Sigmoid colon (tissue), 7 donors: Measurements from ENCODE around the gene LEMD2. TPM values are rescaled to one million over a fixed set of nuclear protein-coding genes. Genes with fewer than 3 reads are reported as not detected.

Experiments used
- DNase-seq: peaks from one replicate; pipeline ENCODE4 v3.0.0-alpha.2; 2019
- H3K27ac ChIP-seq, 4 donors: fragments of 200-600 bp; sonication (generic); one replicate each; pipeline ENCODE4 v1.5.1; 2016 to 2019; ENCODE audit warnings: mild to moderate bottlenecking in 1 of 4
- H3K27me3 ChIP-seq, 3 donors: fragments of 200-600 bp; sonication (generic); one replicate each; pipeline ENCODE4 v1.5.1; 2019; ENCODE audit warnings: mild to moderate bottlenecking in 1 of 3
- H3K36me3 ChIP-seq, 4 donors: fragments of 200-600 bp; sonication (generic); one replicate each; pipeline ENCODE4 v1.5.1; 2016 to 2019
- H3K4me1 ChIP-seq, 4 donors: fragments of 200-600 bp; sonication (generic); one replicate each; pipeline ENCODE4 v1.5.1; 2017 to 2019
- H3K4me3 ChIP-seq, 4 donors: fragments of 200-600 bp; sonication (generic); one replicate each; pipeline ENCODE4 v1.5.1; 2017 to 2019; ENCODE audit warnings: mild to moderate bottlenecking in 2 of 4, moderate library complexity in 1 of 4
- H3K9me3 ChIP-seq, 4 donors: fragments of 200-600 bp in 3 of 4; sonication (generic) in 3 of 4; one replicate each; pipeline versions ENCODE4 v1.5.1 to v1.6.1; 2013 to 2019
- CTCF ChIP-seq, 4 experiments: fragments of 450-650 bp in 3 of 4; fragments of 200-600 bp in 1 of 4; IDR thresholded peaks; one replicate each; pipeline ENCODE4 v1.5.1; 2016 to 2019; ENCODE audit warnings: antibody characterized with exemption in 4 of 4, mild to moderate bottlenecking in 3 of 4, moderate library complexity in 2 of 4
- EP300 ChIP-seq, 4 donors: sonication (generic); formaldehyde crosslinking; IDR thresholded peaks; one replicate each; pipeline ENCODE4 v1.6.1; 2017; ENCODE audit warnings: antibody characterized with exemption in 4 of 4
- POLR2A ChIP-seq, 2 donors: fragments of 450-650 bp; IDR thresholded peaks; one replicate each; pipeline ENCODE4 v1.6.1; 2016; ENCODE audit warnings: antibody characterized with exemption in 2 of 2, mild to moderate bottlenecking in 2 of 2, moderate library complexity in 2 of 2
- POLR2AphosphoS5 ChIP-seq, 4 donors: sonication (generic); formaldehyde crosslinking; IDR thresholded peaks; one replicate each; pipeline ENCODE4 v1.6.1; 2017; ENCODE audit warnings: antibody characterized with exemption in 4 of 4
- WGBS, 2 donors: extraction: QIAGEN DNeasy Blood & Tissue Kit; methylation state at CpG; one replicate each; pipeline ENCODE4 v1.1.7; 2013; 5-methylcytosine and 5-hydroxymethylcytosine counted together
- intact Hi-C: fragments of 100-400 bp; cut with DNase I; formaldehyde crosslinking; loops from one replicate; pipeline ENCODE4 v1.15.1; 2023
- polyA plus RNA-seq, 3 donors: library from polyadenylated mRNA; stranded (reverse); fragments of 200-250 nt; gene quantifications; one replicate each; pipeline ENCODE4 v1.2.3, GENCODE V29; 2013
- total RNA-seq, 4 donors: library from RNA; depleted of rRNA; stranded (reverse); fragments of >200 nt; gene quantifications; one replicate each; pipeline ENCODE4 v1.1.0, GENCODE V29; 2016
- donor health status: healthy with polysubstance abuse.
- donor health status: Bipolar disorder and iron deficiency.
- donor health status: healthy.

Gene LEMD2
- total and polyA plus RNA-seq, 7 donors, result 17.6 to 71.6 (median 38.3) TPM

GRCh38 chr6:33772082-33772830 lies 16.7 kb downstream of the LEMD2 start:
- H3K4me1 ChIP-seq, result peaks cover 0 to 43% (median 36%) of the 10 kb centered on the region in 4 donors
- 82 to 85% methylated on average over 24 of the region's 24 CpGs for WGBS, 2 donors

GRCh38 chr6:33771146-33772081 lies 17.5 kb downstream of the LEMD2 start:
- WGBS, 2 donors, result 16 to 22% methylated on average over 47 of the region's 47 CpGs
- Histone ChIP-seq H3K4me1 (peaks cover 0 to 43% (median 36%) of the 10 kb centered on the region in 4 donors), H3K4me3 (peak overlapping the region in 1 of 4 donors; percentile 9), H3K36me3 (peaks cover 28 to 43% (median 40%) of the 10 kb centered on the region in 4 donors), H3K27me3 (peaks cover 0 to 9% (median 0%) of the 10 kb centered on the region in 3 donors), H3K27ac (peak overlapping the region; percentile 43 to 75 (median 67)), H3K9me3 (no peaks in the 10 kb centered on the region)
- intact Hi-C loops, result loop anchor here (1.0 to 5.0 kb wide), 3 partner anchors 116 to 383 kb away; no protein-coding TSS in a partner anchor
- TF ChIP-seq CTCF (IDR thresholded peaks at IDR 0.05), result peak; percentile 82 to 97 (median 87)
- peak in 3 of 4 donors; percentile 23 to 45 (median 33) for TF ChIP-seq POLR2AphosphoS5 (IDR thresholded peaks at IDR 0.05)
- TF ChIP-seq EP300 (IDR thresholded peaks at IDR 0.05), result no peak
- no peak for TF ChIP-seq POLR2A (IDR thresholded peaks at IDR 0.05)
- DNase-seq, result peak; percentile 89

More at GRCh38 chr6:33772082-33772830, 16.7 kb downstream of the LEMD2 start:
- no peak overlapping the region for H3K4me3 ChIP-seq
- H3K36me3 ChIP-seq, result peaks cover 36 to 52% (median 48%) of the 10 kb centered on the region in 4 donors
- H3K9me3 ChIP-seq, result no peaks in the 10 kb centered on the region
- no peak for DNase-seq
- H3K27me3 ChIP-seq, result peaks cover 0 to 9% (median 0%) of the 10 kb centered on the region in 3 donors
- TF ChIP-seq POLR2A (IDR thresholded peaks at IDR 0.05), result no peak
- no peak for TF ChIP-seq CTCF (IDR thresholded peaks at IDR 0.05)
- TF ChIP-seq POLR2AphosphoS5 (IDR thresholded peaks at IDR 0.05), result no peak
- TF ChIP-seq EP300 (IDR thresholded peaks at IDR 0.05), result no peak
- H3K27ac ChIP-seq, result peak overlapping the region; percentile 43 to 75 (median 67)
- intact Hi-C loops, result loop anchor here (5.0 kb wide), 1 partner anchor 115 kb away; no protein-coding TSS in a partner anchor

GRCh38 chr6:33770833-33771145 lies 18.1 kb downstream of the LEMD2 start:
- H3K4me3 ChIP-seq, result no peak overlapping the region
- DNase-seq, result no peak
- H3K27ac ChIP-seq, result peak overlapping the region; percentile 43 to 75 (median 67)
- 40 to 64% methylated on average over 3 of the region's 3 CpGs for WGBS, 2 donors
- peaks cover 0 to 9% (median 0%) of the 10 kb centered on the region in 3 donors for H3K27me3 ChIP-seq
- TF ChIP-seq POLR2AphosphoS5 (IDR thresholded peaks at IDR 0.05) (no peak), CTCF (IDR thresholded peaks at IDR 0.05) (no peak), POLR2A (IDR thresholded peaks at IDR 0.05) (no peak), EP300 (IDR thresholded peaks at IDR 0.05) (no peak)
- peaks cover 0 to 43% (median 36%) of the 10 kb centered on the region in 4 donors for H3K4me1 ChIP-seq
- H3K36me3 ChIP-seq, result peaks cover 21 to 37% (median 33%) of the 10 kb centered on the region in 4 donors
- no peaks in the 10 kb centered on the region for H3K9me3 ChIP-seq
- intact Hi-C loops, result loop anchor here (1.0 to 5.0 kb wide), 3 partner anchors 117 to 384 kb away; no protein-coding TSS in a partner anchor

GRCh38 chr6:33770124-33770832 lies 18.7 kb downstream of the LEMD2 start:
- DNase-seq, result no peak
- H3K9me3 ChIP-seq, result no peaks in the 10 kb centered on the region
- peaks cover 16 to 32% (median 28%) of the 10 kb centered on the region in 4 donors for H3K36me3 ChIP-seq
- TF ChIP-seq CTCF (IDR thresholded peaks at IDR 0.05), result no peak
- TF ChIP-seq EP300 (IDR thresholded peaks at IDR 0.05), result no peak
- no peak for TF ChIP-seq POLR2A (IDR thresholded peaks at IDR 0.05)
- TF ChIP-seq POLR2AphosphoS5 (IDR thresholded peaks at IDR 0.05), result peak in 1 of 4 donors; percentile 31
- H3K4me3 ChIP-seq, result no peak overlapping the region
- peaks cover 0 to 43% (median 36%) of the 10 kb centered on the region in 4 donors for H3K4me1 ChIP-seq
- WGBS, 2 donors, result 48 to 54% methylated on average over 14 of the region's 14 CpGs
- H3K27me3 ChIP-seq, result peaks cover 0 to 9% (median 0%) of the 10 kb centered on the region in 3 donors
- intact Hi-C loops, result loop anchor here (2.0 to 5.0 kb wide), 2 partner anchors 117 to 385 kb away; no protein-coding TSS in a partner anchor
- H3K27ac ChIP-seq, result peak overlapping the region in 3 of 4 donors; percentile 66 to 75 (median 68)
